ENCODE data around the gene AGK.

DNA sequence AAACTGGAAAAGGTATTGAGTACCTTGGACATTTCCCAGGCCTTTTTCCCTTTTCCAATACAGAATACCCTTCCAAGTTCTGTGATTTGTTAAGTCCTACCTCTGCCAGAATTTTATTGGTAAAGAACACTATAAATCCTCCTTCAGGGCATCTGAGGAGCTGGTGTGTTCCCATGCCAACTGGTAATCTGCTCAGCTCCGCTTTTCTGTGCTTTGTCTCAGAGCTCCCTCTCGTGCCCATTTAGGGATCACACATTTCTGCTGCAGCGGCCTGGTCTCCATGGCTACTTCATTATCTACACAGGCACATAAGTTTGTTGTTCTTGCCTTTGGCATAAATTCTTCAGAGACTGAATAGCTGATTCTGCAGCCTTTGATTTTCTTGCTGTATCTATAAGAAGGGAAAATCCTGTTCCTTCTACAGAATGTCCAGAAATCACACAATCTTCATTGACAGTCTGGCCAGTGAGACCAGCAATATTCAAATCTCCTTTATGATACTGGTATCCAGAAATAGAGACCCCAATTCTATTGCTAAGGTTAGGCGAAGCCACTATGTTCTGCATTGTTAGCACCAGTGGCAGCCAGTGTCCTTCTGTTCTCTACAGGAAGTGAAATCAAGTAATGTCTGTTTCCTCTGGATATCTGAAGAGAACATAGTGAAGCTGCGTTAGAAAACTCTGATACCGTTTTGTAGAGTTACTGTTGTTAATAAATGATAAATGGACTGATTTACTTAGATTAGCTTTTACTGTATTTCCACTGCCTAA is 98.8 kb downstream of the AGK start:
- TF ChIP-seq, protein P1, sequence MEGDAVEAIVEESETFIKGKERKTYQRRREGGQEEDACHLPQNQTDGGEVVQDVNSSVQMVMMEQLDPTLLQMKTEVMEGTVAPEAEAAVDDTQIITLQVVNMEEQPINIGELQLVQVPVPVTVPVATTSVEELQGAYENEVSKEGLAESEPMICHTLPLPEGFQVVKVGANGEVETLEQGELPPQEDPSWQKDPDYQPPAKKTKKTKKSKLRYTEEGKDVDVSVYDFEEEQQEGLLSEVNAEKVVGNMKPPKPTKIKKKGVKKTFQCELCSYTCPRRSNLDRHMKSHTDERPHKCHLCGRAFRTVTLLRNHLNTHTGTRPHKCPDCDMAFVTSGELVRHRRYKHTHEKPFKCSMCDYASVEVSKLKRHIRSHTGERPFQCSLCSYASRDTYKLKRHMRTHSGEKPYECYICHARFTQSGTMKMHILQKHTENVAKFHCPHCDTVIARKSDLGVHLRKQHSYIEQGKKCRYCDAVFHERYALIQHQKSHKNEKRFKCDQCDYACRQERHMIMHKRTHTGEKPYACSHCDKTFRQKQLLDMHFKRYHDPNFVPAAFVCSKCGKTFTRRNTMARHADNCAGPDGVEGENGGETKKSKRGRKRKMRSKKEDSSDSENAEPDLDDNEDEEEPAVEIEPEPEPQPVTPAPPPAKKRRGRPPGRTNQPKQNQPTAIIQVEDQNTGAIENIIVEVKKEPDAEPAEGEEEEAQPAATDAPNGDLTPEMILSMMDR (IDR thresholded peaks at IDR 0.05; ENCODE audit: control extremely low read depth in 1 of 3, insufficient read depth in 1 of 3, low read depth in 1 of 3, low read length in 3 of 3) = peak; percentile 59 to 88 (median 83)
- TF ChIP-seq NANOG (IDR thresholded peaks at IDR 0.05; ENCODE audit: insufficient read depth, low read depth, low read length, poor library complexity, severe bottlenecking) (no peak), EGR1 (IDR thresholded peaks at IDR 0.05; ENCODE audit: borderline replicate concordance, low read depth, low read length) (no peak)
- TF ChIP-seq, protein P2, sequence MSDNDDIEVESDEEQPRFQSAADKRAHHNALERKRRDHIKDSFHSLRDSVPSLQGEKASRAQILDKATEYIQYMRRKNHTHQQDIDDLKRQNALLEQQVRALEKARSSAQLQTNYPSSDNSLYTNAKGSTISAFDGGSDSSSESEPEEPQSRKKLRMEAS (IDR thresholded peaks at IDR 0.05) = no peak
- TF ChIP-seq, protein P3, sequence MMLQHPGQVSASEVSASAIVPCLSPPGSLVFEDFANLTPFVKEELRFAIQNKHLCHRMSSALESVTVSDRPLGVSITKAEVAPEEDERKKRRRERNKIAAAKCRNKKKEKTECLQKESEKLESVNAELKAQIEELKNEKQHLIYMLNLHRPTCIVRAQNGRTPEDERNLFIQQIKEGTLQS (IDR thresholded peaks at IDR 0.05; ENCODE audit: insufficient read depth, low read depth, low read length) = no peak
